Activated naive CD8-positive, alpha-beta T cell treated with anti-CD3 and anti-CD28 coated beads, Interleukin-2, amount 50 U/mL, for 24 hours (primary cell): ENCODE measurements around the gene NSUN3.

Experiments used
- ATAC-seq: fragments of 150-1000 bp; cut with Tn5 transposase; one replicate; pipeline ENCODE4 v1.10.0; 2021
- DNase-seq: peaks from one replicate; pipeline ENCODE4 v3.0.0; 2021
- H3K27ac Mint-ChIP-seq: one replicate; pipeline ENCODE4 v1.8.0; 2021; ENCODE audit warnings: mild to moderate bottlenecking, mixed read lengths
- H3K27me3 Mint-ChIP-seq: one replicate; pipeline ENCODE4 v1.8.0; 2021; ENCODE audit warnings: mixed read lengths
- H3K36me3 Mint-ChIP-seq: one replicate; pipeline ENCODE4 v1.8.0; 2021; ENCODE audit warnings: low read depth, mixed read lengths
- H3K4me1 Mint-ChIP-seq: one replicate; pipeline ENCODE4 v1.8.0; 2021; ENCODE audit warnings: mixed read lengths
- H3K4me3 Mint-ChIP-seq: one replicate; pipeline ENCODE4 v1.8.0; 2021; ENCODE audit warnings: mild to moderate bottlenecking, moderate library complexity, mixed read lengths
- H3K9me3 Mint-ChIP-seq: one replicate; pipeline ENCODE4 v1.8.0; 2021; ENCODE audit warnings: mixed read lengths

The NSUN3 gene

DNA sequence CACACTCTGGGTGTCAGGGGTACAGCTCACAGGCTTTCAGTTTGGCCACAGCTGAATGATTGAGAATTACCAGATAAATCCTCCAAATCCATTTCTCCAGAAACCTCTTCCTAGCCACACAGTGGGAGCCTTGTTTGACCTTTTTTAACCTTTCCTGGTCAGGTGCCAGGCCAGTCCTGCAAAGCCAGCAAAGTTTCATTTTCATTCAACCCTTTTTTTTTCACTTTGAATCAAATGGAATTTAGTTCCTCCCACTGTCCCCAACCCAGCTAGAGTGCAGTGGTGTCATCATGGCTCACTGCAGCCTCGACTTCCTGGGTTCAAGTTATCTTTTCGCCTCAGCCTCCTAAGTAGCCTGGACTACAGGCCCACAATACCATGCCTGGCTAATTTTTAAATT lies 67.8 kb downstream of the NSUN3 start:
- ATAC-seq: peak; percentile 15
- Mint-ChIP-seq H3K36me3 (peaks cover 13% of the 10 kb centered on the region), H3K9me3 (peaks cover 5% of the 10 kb centered on the region), H3K27me3 (no peaks in the 10 kb centered on the region), H3K4me3 (no peak overlapping the region), H3K27ac (no peak overlapping the region), H3K4me1 (peaks cover 3% of the 10 kb centered on the region)
- no peak for DNase-seq

- Mint-ChIP-seq H3K27ac (no peak overlapping the region), H3K36me3 (peaks cover 7% of the 10 kb centered on the region), H3K4me3 (no peak overlapping the region), H3K9me3 (peaks cover 7% of the 10 kb centered on the region), H3K27me3 (no peaks in the 10 kb centered on the region), H3K4me1 (peaks cover 3% of the 10 kb centered on the region)
- DNase-seq (no peak), ATAC-seq (no peak)
Measured at GRCh38 chr3:94132777-94133176, 69.9 kb downstream of the NSUN3 start.

DNA sequence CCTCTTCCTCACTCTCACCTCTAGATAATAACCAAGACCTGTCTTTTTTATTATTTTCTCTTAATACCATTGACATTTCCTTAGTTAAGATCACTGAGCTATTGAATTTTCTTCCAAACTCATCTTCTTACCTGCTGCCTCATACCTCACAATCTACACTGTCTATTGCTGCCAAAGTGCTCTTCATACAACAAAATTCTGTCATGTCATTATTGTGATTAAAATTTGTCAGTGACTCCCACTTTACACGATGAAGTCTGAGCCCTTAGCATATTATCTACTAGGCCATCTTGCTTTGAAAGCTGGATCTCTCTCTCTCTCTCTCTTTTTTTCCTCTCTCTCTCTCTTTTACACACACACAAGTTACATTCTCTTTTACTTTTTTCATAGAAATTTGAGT lies 73.3 kb downstream of the NSUN3 start:
- H3K27me3 Mint-ChIP-seq: no peaks in the 10 kb centered on the region
- H3K4me1 Mint-ChIP-seq: no peaks in the 10 kb centered on the region
- no peaks in the 10 kb centered on the region for H3K36me3 Mint-ChIP-seq
- no peak for ATAC-seq
- H3K4me3 Mint-ChIP-seq: no peak overlapping the region
- DNase-seq: no peak
- no peak overlapping the region for H3K27ac Mint-ChIP-seq
- peaks cover 7% of the 10 kb centered on the region for H3K9me3 Mint-ChIP-seq

GRCh38 chr3:94137377-94137776 lies 74.5 kb downstream of the NSUN3 start:
- H3K4me3 Mint-ChIP-seq: no peak overlapping the region
- no peaks in the 10 kb centered on the region for H3K27me3 Mint-ChIP-seq
- no peaks in the 10 kb centered on the region for H3K4me1 Mint-ChIP-seq
- ATAC-seq: no peak
- no peak overlapping the region for H3K27ac Mint-ChIP-seq
- H3K36me3 Mint-ChIP-seq: no peaks in the 10 kb centered on the region
- DNase-seq: no peak
- H3K9me3 Mint-ChIP-seq: peaks cover 7% of the 10 kb centered on the region

GRCh38 chr3:94146455-94146854 lies 83.6 kb downstream of the NSUN3 start:
- Mint-ChIP-seq H3K4me1 (no peaks in the 10 kb centered on the region), H3K9me3 (no peaks in the 10 kb centered on the region), H3K36me3 (no peaks in the 10 kb centered on the region), H3K27ac (no peak overlapping the region), H3K27me3 (peaks cover 2% of the 10 kb centered on the region), H3K4me3 (no peak overlapping the region)
- ATAC-seq (no peak), DNase-seq (no peak)

- ATAC-seq: no peak
- no peaks in the 10 kb centered on the region for H3K4me1 Mint-ChIP-seq
Measured at GRCh38 chr3:94147012-94147411, 84.2 kb downstream of the NSUN3 start.

GRCh38 chr3:94150113-94150512 lies 87.3 kb downstream of the NSUN3 start:
- no peak for ATAC-seq
- no peaks in the 10 kb centered on the region for H3K9me3 Mint-ChIP-seq
- H3K27ac Mint-ChIP-seq: no peak overlapping the region
- H3K4me3 Mint-ChIP-seq: no peak overlapping the region
- H3K36me3 Mint-ChIP-seq: no peaks in the 10 kb centered on the region
- no peak for DNase-seq
- H3K27me3 Mint-ChIP-seq: peaks cover 4% of the 10 kb centered on the region
- H3K4me1 Mint-ChIP-seq: no peaks in the 10 kb centered on the region

More at GRCh38 chr3:94147012-94147411, 84.2 kb downstream of the NSUN3 start:
- Mint-ChIP-seq H3K36me3 (no peaks in the 10 kb centered on the region), H3K9me3 (no peaks in the 10 kb centered on the region), H3K4me3 (no peak overlapping the region), H3K27ac (no peak overlapping the region), H3K27me3 (peaks cover 4% of the 10 kb centered on the region)
- no peak for DNase-seq

GRCh38 chr3:94156626-94157025 lies 93.8 kb downstream of the NSUN3 start:
- no peak for ATAC-seq
- H3K9me3 Mint-ChIP-seq: no peaks in the 10 kb centered on the region
- H3K36me3 Mint-ChIP-seq: no peaks in the 10 kb centered on the region
- no peak for DNase-seq
- H3K4me3 Mint-ChIP-seq: no peak overlapping the region
- H3K27ac Mint-ChIP-seq: no peak overlapping the region
- H3K4me1 Mint-ChIP-seq: no peaks in the 10 kb centered on the region
- H3K27me3 Mint-ChIP-seq: peaks cover 12% of the 10 kb centered on the region

- no peak for ATAC-seq
- H3K4me1 Mint-ChIP-seq: no peaks in the 10 kb centered on the region
- H3K36me3 Mint-ChIP-seq: no peaks in the 10 kb centered on the region
- no peak overlapping the region for H3K4me3 Mint-ChIP-seq
- H3K9me3 Mint-ChIP-seq: no peaks in the 10 kb centered on the region
- no peak overlapping the region for H3K27ac Mint-ChIP-seq
- peaks cover 10% of the 10 kb centered on the region for H3K27me3 Mint-ChIP-seq
- no peak for DNase-seq
Measured at GRCh38 chr3:94158512-94158911, 95.7 kb downstream of the NSUN3 start.

- Mint-ChIP-seq H3K27me3 (peaks cover 10% of the 10 kb centered on the region), H3K36me3 (no peaks in the 10 kb centered on the region), H3K4me3 (no peak overlapping the region), H3K9me3 (no peaks in the 10 kb centered on the region), H3K4me1 (no peaks in the 10 kb centered on the region), H3K27ac (no peak overlapping the region)
- no peak for DNase-seq
- ATAC-seq: no peak
Measured at GRCh38 chr3:94159062-94159828, 96.4 kb downstream of the NSUN3 start.

DNA sequence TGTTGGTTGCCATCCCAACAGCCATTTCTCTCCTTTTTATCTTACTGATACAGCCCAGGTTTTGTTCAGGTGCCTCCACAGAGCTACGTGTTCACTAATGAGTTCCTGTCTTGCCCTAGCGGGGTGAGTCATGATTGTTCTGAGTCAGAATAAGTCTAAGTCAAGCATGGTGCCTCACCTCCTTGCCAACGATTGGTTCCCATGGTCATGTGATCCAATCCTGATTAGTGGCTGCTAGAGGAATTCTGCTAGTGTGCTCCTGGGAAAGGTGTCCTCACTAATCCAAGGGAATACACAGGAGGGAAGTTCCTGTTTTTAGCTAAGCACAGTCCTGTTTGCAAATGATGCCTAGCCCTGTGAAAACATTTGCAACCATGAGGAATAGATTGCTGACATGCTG lies 99.8 kb downstream of the NSUN3 start:
- Mint-ChIP-seq H3K36me3 (no peaks in the 10 kb centered on the region), H3K27ac (no peak overlapping the region), H3K27me3 (peaks cover 7% of the 10 kb centered on the region), H3K4me3 (no peak overlapping the region), H3K4me1 (no peaks in the 10 kb centered on the region), H3K9me3 (no peaks in the 10 kb centered on the region)
- ATAC-seq (peak; percentile 57), DNase-seq (no peak)

DNA sequence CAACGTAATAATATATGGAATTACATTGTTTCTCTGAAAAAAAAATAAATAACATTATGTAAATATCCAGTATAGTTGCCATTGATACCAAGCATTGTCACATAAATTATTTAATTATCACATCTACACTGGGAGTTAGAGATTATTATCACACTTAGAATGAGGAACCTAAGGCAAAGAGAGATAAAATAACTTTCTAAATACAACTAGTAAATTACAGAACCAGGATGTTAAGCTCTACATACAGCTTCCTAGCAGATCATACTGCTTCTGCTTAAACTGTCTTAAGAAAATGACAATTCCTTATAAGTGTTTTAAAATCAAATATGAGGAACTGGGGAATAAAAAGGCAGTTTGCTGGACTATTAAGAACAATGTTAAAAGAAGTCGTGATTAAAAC lies 104.5 kb downstream of the NSUN3 start:
- Mint-ChIP-seq H3K27ac (no peak overlapping the region), H3K9me3 (no peaks in the 10 kb centered on the region), H3K4me1 (no peaks in the 10 kb centered on the region), H3K27me3 (peaks cover 4% of the 10 kb centered on the region), H3K36me3 (no peaks in the 10 kb centered on the region), H3K4me3 (no peak overlapping the region)
- DNase-seq: no peak
- ATAC-seq: no peak

GRCh38 chr3:94167796-94168195 lies 104.9 kb downstream of the NSUN3 start:
- no peak for DNase-seq
- no peak overlapping the region for H3K27ac Mint-ChIP-seq
- H3K27me3 Mint-ChIP-seq: peaks cover 4% of the 10 kb centered on the region
- H3K9me3 Mint-ChIP-seq: no peaks in the 10 kb centered on the region
- no peak for ATAC-seq
- H3K4me1 Mint-ChIP-seq: no peaks in the 10 kb centered on the region
- H3K4me3 Mint-ChIP-seq: no peak overlapping the region
- H3K36me3 Mint-ChIP-seq: no peaks in the 10 kb centered on the region

GRCh38 chr3:94171954-94172353 lies 109.1 kb downstream of the NSUN3 start:
- ATAC-seq (no peak), DNase-seq (no peak)
- peaks cover 5% of the 10 kb centered on the region for H3K27me3 Mint-ChIP-seq
- no peaks in the 10 kb centered on the region for H3K9me3 Mint-ChIP-seq
- H3K36me3 Mint-ChIP-seq: no peaks in the 10 kb centered on the region
- no peak overlapping the region for H3K27ac Mint-ChIP-seq
- H3K4me1 Mint-ChIP-seq: no peaks in the 10 kb centered on the region
- no peak overlapping the region for H3K4me3 Mint-ChIP-seq

DNA sequence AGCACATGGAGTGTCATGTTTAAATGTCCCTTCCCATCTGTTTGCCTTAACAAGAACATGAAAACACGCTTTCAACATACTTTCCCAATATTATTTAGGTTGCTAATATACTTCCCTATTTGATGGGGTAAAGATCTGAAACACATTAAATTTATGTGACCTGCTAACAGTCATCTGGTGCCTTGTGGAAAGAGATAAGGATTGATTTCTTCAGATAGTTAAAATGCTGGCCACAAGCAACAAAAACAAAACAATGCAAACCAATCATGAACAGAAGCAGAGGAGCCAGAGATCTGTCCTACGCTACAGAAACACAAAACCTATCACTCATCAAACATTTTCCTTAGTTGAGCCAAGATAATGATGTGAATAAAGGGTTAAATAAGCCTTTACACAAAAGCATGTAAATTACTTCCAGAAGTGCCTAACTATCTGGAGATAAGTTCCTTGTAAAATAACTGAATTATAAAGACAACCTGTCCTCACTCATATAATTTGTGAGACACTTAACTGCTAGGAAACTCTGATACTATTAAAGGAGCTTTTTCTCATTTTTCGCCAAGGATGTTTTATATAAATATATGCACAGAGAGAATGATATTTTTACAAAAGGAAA lies 109.9 kb downstream of the NSUN3 start:
- Mint-ChIP-seq H3K9me3 (no peaks in the 10 kb centered on the region), H3K36me3 (no peaks in the 10 kb centered on the region), H3K4me3 (no peak overlapping the region), H3K4me1 (no peaks in the 10 kb centered on the region), H3K27ac (no peak overlapping the region), H3K27me3 (peaks cover 5% of the 10 kb centered on the region)
- DNase-seq (no peak), ATAC-seq (no peak)
